HG02870 (cell line): ENCODE results near the gene SAMD14.
A peak's percentile ranks its signal among the peaks of the same experiment; 100 is the strongest.

Source experiments
- ATAC-seq: cut with Tn5 transposase; IDR thresholded peaks from one replicate; pipeline ENCODE4 v1.9.1; 2021; ENCODE audit warnings: mild to moderate bottlenecking, moderate library complexity; ENCODE audit not compliant: unreplicated experiment

Gene SAMD14

GRCh38 chr17:50165466-50165865 lies 35.5 kb upstream of the SAMD14 start:
- ATAC-seq, result no peak

- ATAC-seq, result no peak
Observed at GRCh38 chr17:50165066-50165465, 35.1 kb upstream of the SAMD14 start.

- ATAC-seq, result no peak
Observed at GRCh38 chr17:50164697-50164988, 34.7 kb upstream of the SAMD14 start.

DNA sequence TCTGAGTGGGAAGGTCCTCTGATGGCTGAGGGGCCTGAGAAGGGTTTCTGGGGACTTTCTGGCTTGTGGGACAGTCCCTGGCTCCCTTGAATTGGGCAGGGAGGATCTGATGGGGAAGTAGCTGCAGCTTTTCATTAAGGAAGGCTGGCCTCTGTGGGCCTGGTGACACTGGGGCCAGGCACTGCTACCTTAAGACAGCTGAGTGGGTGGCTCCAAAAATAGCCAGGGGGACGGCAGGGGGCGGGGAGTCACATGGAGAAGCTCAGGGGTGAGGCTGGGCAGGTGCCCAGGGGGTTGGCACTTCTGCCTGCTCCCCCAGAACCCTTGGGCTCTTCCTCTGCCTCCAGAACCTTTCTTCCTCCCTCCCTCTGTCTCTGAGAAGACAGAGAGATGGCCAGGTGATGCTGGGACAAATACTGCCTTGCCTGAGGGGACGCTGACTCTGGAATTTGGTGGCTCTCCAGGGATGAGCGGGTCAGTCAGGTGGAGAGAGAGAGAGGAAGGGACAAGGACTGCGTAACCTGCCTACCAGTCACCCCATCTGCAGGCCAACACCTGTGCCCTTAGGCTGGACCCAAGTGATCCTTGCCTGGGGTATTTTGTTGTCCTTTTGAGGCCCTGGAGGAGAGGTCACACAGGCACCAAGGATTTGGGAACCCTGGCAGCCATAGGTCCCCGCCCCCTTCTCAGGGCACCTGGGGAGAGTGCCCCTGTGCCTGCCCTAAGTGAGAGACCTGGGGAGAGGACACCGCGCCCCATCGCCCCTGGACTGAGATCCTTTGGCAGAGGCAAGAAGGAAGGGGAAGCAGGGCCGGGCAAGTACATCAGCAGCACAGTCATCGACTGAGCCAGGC lies 34.1 kb upstream of the SAMD14 start:
- no peak for ATAC-seq

DNA sequence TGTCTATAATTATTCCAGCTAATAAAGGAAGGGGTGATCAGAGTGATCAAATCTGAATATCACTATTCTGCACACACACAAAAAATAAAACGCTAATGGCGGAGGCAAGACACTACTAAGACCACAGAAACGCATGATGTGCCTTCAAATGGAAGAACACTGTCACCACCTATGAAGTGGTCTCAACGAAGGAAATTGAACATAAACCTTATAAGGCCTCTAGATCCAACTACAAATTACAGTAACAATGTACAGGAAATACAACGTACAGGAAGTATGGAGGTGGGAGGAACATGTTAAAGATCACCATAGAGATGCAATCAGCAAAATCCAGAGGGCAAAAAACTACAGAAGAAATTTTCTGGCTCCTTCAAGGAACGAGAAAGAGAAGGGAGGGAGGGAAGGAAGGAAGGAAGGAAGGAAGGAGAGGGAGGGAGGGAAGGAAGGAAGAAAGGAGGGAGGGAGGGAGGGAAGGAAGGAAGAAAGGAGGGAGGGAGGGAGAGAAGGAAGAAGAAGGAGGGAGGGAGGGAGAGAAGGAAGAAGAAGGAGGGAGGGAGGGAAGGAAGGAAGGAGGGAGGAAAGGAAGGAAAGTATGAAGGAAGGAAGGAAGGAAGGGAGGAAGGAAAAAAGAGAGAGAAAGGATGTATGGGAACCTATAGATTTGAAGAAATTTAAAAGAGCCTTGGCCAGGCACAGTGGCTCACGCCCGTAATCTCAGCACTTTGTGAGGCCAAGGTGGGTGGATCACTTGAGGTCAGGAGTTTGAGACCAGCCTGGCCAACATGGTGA lies 32.7 kb upstream of the SAMD14 start:
- no peak for ATAC-seq

- ATAC-seq, result no peak
Observed at GRCh38 chr17:50161911-50162288, 31.9 kb upstream of the SAMD14 start.

DNA sequence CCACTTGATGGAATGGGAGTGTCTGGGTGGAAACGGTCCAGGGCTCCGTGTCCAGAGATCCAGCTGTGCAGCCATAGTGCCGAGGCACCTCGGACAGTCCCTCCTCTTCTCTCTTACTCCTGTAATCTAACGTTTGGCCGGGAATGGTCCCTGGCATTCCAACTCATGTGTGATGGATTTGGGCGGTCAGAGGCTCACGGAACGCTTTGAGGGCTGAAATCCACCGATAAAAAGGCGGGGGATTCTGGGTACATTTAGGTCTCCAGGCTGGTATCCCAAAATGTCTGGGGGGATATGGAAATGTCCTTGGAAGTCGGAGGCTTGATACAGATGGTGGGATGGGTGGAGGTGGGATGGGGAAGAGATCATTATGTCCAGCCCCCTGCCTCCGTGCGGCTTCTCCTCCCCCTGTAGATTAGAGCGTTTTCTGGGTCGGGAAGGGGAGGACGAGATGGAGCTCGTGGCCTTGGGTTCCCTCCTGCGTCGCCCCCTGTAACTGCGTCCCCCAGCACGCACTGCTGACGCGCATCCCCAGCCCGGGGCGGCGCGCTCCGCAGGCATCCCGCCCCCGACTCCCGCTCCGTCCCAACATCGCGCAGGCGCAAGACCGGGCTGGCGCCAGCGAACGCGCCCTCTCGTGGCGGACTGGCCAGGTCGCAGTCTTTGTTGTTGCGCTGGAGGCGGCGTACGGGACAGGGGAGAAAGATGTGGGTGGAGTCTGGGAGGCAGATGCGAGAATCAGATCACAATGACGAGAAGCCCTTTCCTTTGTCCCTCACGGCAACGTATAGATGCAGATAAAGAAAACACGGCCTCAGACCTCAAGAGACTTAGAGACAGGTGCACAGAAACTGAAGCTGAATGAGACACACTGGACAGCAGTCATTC lies 31.3 kb upstream of the SAMD14 start:
- peak; percentile 81 for ATAC-seq

DNA sequence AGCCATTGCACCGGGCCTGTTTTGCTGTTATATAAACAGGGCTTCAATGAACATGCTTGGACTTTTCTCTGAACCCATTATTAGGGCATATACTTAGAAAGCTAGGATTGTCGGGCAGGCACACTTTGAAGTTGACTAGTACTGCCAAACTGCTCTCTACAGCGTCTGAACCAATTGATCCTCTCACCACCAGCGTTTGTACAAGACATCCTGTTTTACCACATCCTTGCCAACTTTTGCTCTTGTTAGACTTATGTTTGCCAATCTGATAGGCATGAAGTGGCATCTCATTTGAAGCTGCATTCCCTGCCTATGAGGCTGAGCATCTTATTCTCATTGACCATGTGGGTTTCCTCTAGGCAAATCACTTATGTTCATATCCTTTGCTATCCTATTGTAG lies 27.9 kb upstream of the SAMD14 start:
- ATAC-seq, result no peak

- no peak for ATAC-seq
Observed at GRCh38 chr17:50155115-50155819, 25.3 kb upstream of the SAMD14 start.

DNA sequence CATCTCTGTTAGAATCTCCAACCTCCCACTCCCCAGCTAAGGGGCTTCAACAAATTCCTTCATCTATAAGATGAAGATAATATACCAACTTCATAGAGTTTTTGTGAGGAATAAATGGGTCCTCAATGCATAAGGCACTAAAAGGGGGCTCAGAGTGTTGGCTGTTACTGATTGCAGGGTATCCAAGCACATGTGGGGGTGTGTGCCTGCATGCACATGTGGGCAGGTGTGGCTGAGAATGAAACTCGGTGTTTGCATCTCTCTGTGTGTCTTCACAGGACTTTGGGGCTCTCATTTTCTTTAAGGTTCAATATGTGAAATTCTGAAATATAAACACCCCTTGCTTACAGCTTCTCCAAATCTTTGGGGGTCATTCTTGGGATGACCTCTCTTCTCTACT lies 24.6 kb upstream of the SAMD14 start:
- ATAC-seq, result no peak

DNA sequence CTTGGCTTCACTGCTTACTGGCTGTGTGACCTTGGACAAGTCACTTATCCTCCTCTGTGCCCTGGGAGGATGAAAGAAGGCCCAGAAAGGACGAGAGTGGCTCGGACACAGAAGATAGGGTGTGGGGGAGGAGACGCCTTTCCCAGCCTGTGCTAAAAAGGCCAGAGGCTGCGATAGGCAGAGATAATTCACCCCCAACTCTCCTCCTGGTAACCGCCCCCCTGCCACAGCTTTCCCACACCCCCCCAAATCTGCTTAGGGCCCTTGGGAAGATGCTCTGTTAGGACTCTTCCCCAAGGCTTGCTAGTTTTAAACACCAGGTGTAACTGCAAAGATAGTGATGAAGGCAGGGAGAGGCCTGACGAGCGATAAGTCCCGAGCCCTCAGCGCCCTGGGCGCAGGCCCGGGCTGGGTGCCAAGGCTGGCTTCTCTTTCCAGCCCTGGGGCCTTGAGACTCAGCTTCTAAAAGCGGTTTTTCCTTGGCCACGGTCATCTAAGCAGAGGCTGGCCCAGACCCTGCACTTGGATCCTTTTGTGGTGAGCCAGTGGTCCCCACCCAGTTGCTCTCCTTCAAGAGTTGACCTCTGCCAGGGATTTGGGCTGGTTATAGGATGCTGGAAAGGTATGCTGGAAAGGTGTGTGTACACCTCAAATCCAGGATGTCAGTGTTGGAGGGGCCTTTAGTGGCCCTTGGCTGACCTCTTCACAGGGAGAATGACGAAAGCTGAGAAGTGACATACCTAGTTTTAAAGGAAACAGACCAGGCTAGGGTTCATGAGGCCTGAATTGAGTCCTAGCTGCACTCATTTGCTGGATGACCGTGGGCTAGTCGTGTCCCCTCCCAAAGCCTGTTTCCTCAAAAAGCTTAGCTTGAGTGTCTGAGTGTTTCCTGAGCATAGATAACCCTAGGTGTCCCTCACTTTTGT lies 24.0 kb upstream of the SAMD14 start:
- no peak for ATAC-seq

- ATAC-seq, result no peak
Observed at GRCh38 chr17:50152736-50153135, 22.8 kb upstream of the SAMD14 start.

DNA sequence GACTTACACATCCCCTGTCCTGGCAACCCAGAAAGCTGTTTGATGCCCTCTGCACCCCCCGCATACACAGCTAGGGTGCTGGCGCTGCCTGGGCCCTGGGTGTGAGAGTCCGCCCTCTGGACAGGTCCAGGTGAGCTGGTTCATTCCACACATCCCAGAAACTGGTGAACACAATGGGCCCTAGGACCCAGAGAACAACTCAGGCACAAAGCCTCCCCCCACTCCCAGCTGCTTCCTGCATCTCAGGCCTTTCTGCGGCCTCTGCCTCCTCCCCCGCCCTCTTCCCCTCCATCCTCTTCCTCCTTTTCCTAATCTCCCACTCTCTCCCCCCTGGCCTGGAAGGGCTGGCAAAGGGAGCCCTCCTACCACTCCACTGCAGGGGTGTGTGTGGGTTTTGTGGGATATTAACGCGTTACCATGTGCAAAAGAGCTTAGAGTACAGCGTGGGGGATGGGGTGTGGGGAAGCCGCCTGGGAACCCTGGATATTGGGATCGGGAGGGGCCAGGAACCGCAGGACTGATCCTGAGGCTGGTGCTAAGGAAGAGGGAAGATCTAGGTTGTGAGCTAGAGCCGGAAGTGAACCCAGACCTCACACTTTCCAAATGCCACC lies 22.1 kb upstream of the SAMD14 start:
- peak; percentile 26 for ATAC-seq

DNA sequence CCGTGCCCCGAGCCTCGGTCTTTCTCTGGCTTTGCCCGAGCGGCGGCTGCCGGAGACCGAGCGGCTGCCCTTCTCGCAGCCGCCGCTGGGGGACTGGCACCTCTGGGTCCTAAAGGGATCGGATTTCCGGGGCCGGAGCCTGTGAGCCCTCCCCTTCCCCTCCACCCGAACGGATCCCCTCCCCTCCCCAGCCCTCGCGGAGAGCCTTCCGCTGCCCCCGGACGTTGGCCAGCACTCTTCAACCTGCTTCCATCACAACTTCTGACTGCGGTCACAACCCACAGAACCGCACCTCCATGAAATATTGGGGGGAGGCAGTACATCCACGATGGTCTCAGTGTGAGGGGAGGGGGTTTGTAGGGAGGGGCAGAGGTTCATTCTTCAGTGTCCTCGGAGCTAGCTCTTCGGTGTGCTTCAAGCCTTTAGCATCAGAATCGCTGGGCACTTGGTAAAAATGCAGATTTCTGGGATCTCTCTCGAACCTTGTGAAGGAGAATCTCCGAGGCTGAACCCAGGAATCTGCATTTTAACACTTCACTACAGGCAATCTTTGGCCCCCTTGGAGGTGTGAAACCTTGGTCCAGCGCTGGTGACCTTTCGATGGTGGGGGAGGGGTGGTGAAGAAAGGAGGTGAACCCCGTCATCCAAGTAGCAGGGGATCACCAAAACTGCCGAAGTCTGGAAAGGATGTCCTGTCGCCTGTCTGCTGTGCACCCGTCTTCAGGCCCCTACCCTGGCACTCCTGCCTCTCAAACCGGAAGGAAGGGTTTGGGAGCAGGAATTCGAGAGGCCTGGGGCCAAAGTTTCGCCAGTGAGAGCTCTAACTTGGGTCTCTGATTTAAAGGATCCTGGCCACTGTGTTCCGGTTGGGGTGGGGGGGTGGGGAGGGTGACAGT lies 21.3 kb upstream of the SAMD14 start:
- ATAC-seq, result peak; percentile 36

GRCh38 chr17:50150354-50151040 lies 20.5 kb upstream of the SAMD14 start, which contains the start of gene PPP1R9B:
Gene PPP1R9B (minus strand): TSS chr17:50150677. CDS start chr17:50150513, 164 bp downstream.
- no peak for ATAC-seq

- ATAC-seq, result no peak
Observed at GRCh38 chr17:50149417-50150353, 19.7 kb upstream of the SAMD14 start.

GRCh38 chr17:50149091-50149416 lies 19.1 kb upstream of the SAMD14 start:
- ATAC-seq, result no peak
